GM12892 (cell line): ENCODE results near the gene TENM4.

Experiments
- POLR2A ChIP-seq: IDR thresholded peaks from 2 replicates; pipeline ENCODE4 v1.6.1; 2011; ENCODE audit warnings: low read depth, low read length, control low read depth
- POLR2AphosphoS5 ChIP-seq: IDR thresholded peaks from 2 replicates; pipeline ENCODE4 v1.6.1; 2011; ENCODE audit warnings: low read depth, low read length, control low read depth
- TAF1 ChIP-seq: IDR thresholded peaks from 2 replicates; pipeline ENCODE4 v1.6.1; 2011; ENCODE audit warnings: low read depth, mild to moderate bottlenecking, control low read depth, low read length, borderline replicate concordance

DNA sequence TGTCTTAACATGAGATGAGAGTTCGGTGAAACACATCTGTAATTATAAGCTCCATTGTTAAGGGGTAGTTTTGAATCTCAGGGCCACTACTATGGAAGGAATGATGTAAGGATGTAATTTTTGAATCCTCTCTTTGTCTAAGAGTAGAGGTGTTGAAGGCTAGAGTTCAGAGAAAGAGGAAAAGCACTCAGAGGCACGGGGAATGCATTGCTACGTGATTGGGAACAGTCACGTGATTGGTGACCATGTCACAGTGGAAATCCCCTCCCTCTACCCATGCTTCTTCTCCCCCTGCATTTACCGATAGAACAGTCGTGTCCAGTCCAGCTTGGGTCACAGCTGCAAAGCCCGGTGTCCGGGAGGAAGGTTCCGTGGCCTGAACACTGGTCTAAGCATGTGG lies 635.8 kb downstream of the TENM4 start:
- TF ChIP-seq POLR2A (no peak), POLR2AphosphoS5 (no peak), TAF1 (no peak)
